ENCODE results near the gene MTMR12.

DNA sequence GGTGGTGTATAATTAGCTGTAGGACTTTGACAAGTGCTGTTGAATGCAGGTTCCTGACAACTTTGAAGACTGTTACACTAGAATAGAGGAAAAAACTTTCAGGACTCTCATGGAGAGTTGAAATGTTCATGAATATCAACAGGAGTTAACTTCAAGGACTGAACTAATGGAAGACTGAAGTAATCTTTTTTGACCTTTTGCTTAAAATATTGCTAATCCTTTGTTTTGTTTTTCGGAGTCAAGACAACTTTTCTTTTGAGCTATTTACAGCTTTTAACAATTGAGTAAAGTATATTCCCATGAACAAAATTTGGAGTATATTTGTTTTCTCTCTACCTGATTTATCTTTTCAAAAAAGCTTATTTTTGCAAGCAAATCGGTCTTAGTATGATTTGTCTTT lies 34.1 kb upstream of the MTMR12 start:
- TF ChIP-seq, protein P1, sequence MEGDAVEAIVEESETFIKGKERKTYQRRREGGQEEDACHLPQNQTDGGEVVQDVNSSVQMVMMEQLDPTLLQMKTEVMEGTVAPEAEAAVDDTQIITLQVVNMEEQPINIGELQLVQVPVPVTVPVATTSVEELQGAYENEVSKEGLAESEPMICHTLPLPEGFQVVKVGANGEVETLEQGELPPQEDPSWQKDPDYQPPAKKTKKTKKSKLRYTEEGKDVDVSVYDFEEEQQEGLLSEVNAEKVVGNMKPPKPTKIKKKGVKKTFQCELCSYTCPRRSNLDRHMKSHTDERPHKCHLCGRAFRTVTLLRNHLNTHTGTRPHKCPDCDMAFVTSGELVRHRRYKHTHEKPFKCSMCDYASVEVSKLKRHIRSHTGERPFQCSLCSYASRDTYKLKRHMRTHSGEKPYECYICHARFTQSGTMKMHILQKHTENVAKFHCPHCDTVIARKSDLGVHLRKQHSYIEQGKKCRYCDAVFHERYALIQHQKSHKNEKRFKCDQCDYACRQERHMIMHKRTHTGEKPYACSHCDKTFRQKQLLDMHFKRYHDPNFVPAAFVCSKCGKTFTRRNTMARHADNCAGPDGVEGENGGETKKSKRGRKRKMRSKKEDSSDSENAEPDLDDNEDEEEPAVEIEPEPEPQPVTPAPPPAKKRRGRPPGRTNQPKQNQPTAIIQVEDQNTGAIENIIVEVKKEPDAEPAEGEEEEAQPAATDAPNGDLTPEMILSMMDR (IDR thresholded peaks at IDR 0.05; ENCODE audit: low read depth, low read length) = no peak
- no peak for TF ChIP-seq EZH2phosphoT487 (IDR thresholded peaks at IDR 0.05; ENCODE audit: low read depth)

Measured in OCI-LY3 (cell line).